Fibroblast of lung (primary cell): ENCODE measurements around the gene PRDX6. TPM values are rescaled to one million over a fixed set of nuclear protein-coding genes. Genes with fewer than 3 reads are reported as not detected.
"Not testable (repeated sequence)": the region's sequence is repeated elsewhere in the genome, so short reads cannot be mapped to it uniquely, and the experiment has no call there.

Experiments used
- DNase-seq, 2 donors: peaks; one replicate each; pipeline versions ENCODE4 v3.0.0 to v3.0.0-alpha.2; 2010; ENCODE audit warnings: low read depth in 2 of 2
- H2AFZ ChIP-seq: 2 replicates; pipeline ENCODE4 v1.5.1; 2012; ENCODE audit warnings: low read length, control low read depth, inconsistent platforms
- H3K27ac ChIP-seq: 2 replicates; pipeline ENCODE4 v1.5.1; 2011; ENCODE audit warnings: low read length, control low read depth; ENCODE audit not compliant: insufficient read depth
- H3K27me3 ChIP-seq: 2 replicates; pipeline ENCODE4 v1.5.1; 2011; ENCODE audit warnings: mild to moderate bottlenecking, low read length; ENCODE audit not compliant: control insufficient read depth, insufficient read depth
- H3K36me3 ChIP-seq: 2 replicates; pipeline ENCODE4 v1.5.1; 2011; ENCODE audit warnings: low read length; ENCODE audit not compliant: control insufficient read depth, insufficient read depth
- H3K4me1 ChIP-seq: 2 replicates; pipeline ENCODE4 v1.5.1; 2011; ENCODE audit warnings: low read length; ENCODE audit not compliant: control insufficient read depth, insufficient read depth; ENCODE audit errors: extremely low read depth
- H3K4me2 ChIP-seq: 2 replicates; pipeline ENCODE4 v1.5.1; 2011; ENCODE audit warnings: low read length, control low read depth; ENCODE audit not compliant: insufficient read depth; ENCODE audit errors: extremely low read depth
- H3K4me3 ChIP-seq, 4 experiments: fragments of 200-600 bp in 1 of 4; sonication (generic) in 1 of 4; replicated peaks in 1 of 4; 2 replicates each; pipeline ENCODE4 v1.5.1; 2011 to 2016; ENCODE audit warnings: low read length in 4 of 4, low read depth in 3 of 4, mild to moderate bottlenecking in 3 of 4, control low read depth in 2 of 4, inconsistent platforms in 1 of 4, mixed read lengths in 1 of 4; ENCODE audit not compliant: insufficient read depth in 1 of 4; ENCODE audit errors: control extremely low read depth in 1 of 4
- H3K79me2 ChIP-seq: 2 replicates; pipeline ENCODE4 v1.5.1; 2012; ENCODE audit warnings: mild to moderate bottlenecking, low read length, inconsistent platforms; ENCODE audit not compliant: control insufficient read depth, insufficient read depth
- H3K9ac ChIP-seq: 2 replicates; pipeline ENCODE4 v1.5.1; 2011; ENCODE audit warnings: mild to moderate bottlenecking, low read length, control low read depth; ENCODE audit not compliant: insufficient read depth
- H3K9me3 ChIP-seq: 2 replicates; pipeline ENCODE4 v1.5.1; 2012; ENCODE audit warnings: low read depth, low read length; ENCODE audit not compliant: control insufficient read depth, insufficient read depth
- H4K20me1 ChIP-seq: 2 replicates; pipeline ENCODE4 v1.5.1; 2011; ENCODE audit warnings: low read length; ENCODE audit not compliant: control insufficient read depth, insufficient read depth; ENCODE audit errors: extremely low read depth
- CTCF ChIP-seq, 2 donors: IDR thresholded peaks in 1 of 2; conservative IDR thresholded peaks in 1 of 2; 1 replicate in 1 of 2; 2 replicates in 1 of 2; pipeline ENCODE4 v1.5.1; 2011 to 2012; ENCODE audit warnings: low read length in 2 of 2, control low read depth in 1 of 2, inconsistent platforms in 1 of 2, low read depth in 1 of 2, mild to moderate bottlenecking in 1 of 2
- EZH2 ChIP-seq: IDR thresholded peaks from 2 replicates; pipeline ENCODE4 v1.5.1; 2012; ENCODE audit warnings: low read length, control low read depth, mild to moderate bottlenecking; ENCODE audit errors: missing control alignments
- polyA plus RNA-seq, 2 donors: library from polyadenylated mRNA; depleted of rRNA in 1 of 2; stranded (reverse) in 1 of 2; unstranded in 1 of 2; fragments of >200 nt; gene quantifications; 2 replicates each; pipeline ENCODE4 v1.2.1, GENCODE V29; 2011 to 2012; ENCODE audit warnings: missing spikeins in 1 of 2
- total RNA-seq: library from RNA; depleted of rRNA; stranded (reverse); fragments of >200 nt; gene quantifications from 2 replicates; pipeline ENCODE4 v1.2.1, GENCODE V29; 2014

PRDX6 gene
- total and polyA plus RNA-seq, 2 donors (not counting 1 experiment from before 2014, with no cell fraction given) = 183 to 384 TPM

- Histone ChIP-seq H4K20me1 (no peaks in the 10 kb centered on the region), H3K4me1 (no peaks in the 10 kb centered on the region), H3K4me2 (no peak overlapping the region), H3K27ac (no peak overlapping the region), H3K4me3 (no peak overlapping the region), H2AFZ (no peak overlapping the region), H3K36me3 (peaks cover 6% of the 10 kb centered on the region), H3K27me3 (no peaks in the 10 kb centered on the region), H3K9ac (no peak overlapping the region), H3K79me2 (no peaks in the 10 kb centered on the region), H3K9me3 (no peaks in the 10 kb centered on the region)
- no peak for DNase-seq
- no peak for TF ChIP-seq CTCF (conservative IDR thresholded peaks at IDR 0.05 in 1 of 2, IDR thresholded peaks at IDR 0.05 in 1 of 2; ENCODE audit: low read depth in 1 of 2, low read length in 2 of 2)
- no peak for TF ChIP-seq EZH2
Measured at GRCh38 chr1:173489149-173489600, 12.0 kb downstream of the PRDX6 start.

GRCh38 chr1:173489929-173490328 lies 12.8 kb downstream of the PRDX6 start:
- no peak overlapping the region for H3K4me3 ChIP-seq
- H4K20me1 ChIP-seq = no peaks in the 10 kb centered on the region
- peaks cover 6% of the 10 kb centered on the region for H3K36me3 ChIP-seq
- no peaks in the 10 kb centered on the region for H3K4me1 ChIP-seq
- H3K27me3 ChIP-seq = no peaks in the 10 kb centered on the region
- H3K4me2 ChIP-seq = no peak overlapping the region
- no peak overlapping the region for H3K27ac ChIP-seq
- H3K79me2 ChIP-seq = no peaks in the 10 kb centered on the region
- H3K9me3 ChIP-seq = no peaks in the 10 kb centered on the region
- DNase-seq = no peak
- TF ChIP-seq CTCF (conservative IDR thresholded peaks at IDR 0.05 in 1 of 2, IDR thresholded peaks at IDR 0.05 in 1 of 2; ENCODE audit: low read depth in 1 of 2, low read length in 2 of 2) = no peak
- no peak for TF ChIP-seq EZH2
- H2AFZ ChIP-seq = no peak overlapping the region
- no peak overlapping the region for H3K9ac ChIP-seq

GRCh38 chr1:173491508-173491907 lies 14.4 kb downstream of the PRDX6 start:
- H3K4me3 ChIP-seq = no peak overlapping the region
- TF ChIP-seq CTCF (conservative IDR thresholded peaks at IDR 0.05 in 1 of 2, IDR thresholded peaks at IDR 0.05 in 1 of 2; ENCODE audit: low read depth in 1 of 2, low read length in 2 of 2) = no peak
- no peak for TF ChIP-seq EZH2
- no peak overlapping the region for H3K9ac ChIP-seq
- no peak overlapping the region for H3K4me2 ChIP-seq
- H3K79me2 ChIP-seq = no peaks in the 10 kb centered on the region
- DNase-seq = no peak
- no peaks in the 10 kb centered on the region for H3K27me3 ChIP-seq
- H3K9me3 ChIP-seq = no peaks in the 10 kb centered on the region
- H3K36me3 ChIP-seq = peaks cover 3% of the 10 kb centered on the region
- no peaks in the 10 kb centered on the region for H3K4me1 ChIP-seq
- no peak overlapping the region for H3K27ac ChIP-seq
- no peaks in the 10 kb centered on the region for H4K20me1 ChIP-seq
- no peak overlapping the region for H2AFZ ChIP-seq

- not testable (repeated sequence) for H3K4me2 ChIP-seq, H2AFZ ChIP-seq, H3K36me3 ChIP-seq, H4K20me1 ChIP-seq, H3K4me1 ChIP-seq, H3K27ac ChIP-seq, H3K27me3 ChIP-seq, H3K4me3 ChIP-seq, H3K9me3 ChIP-seq, H3K79me2 ChIP-seq, H3K9ac ChIP-seq, DNase-seq
Measured at GRCh38 chr1:173493125-173493524, 16.0 kb downstream of the PRDX6 start.
